HG03108 (cell line): ENCODE results near the gene KIF1A.

Experiments used
- ATAC-seq: cut with Tn5 transposase; IDR thresholded peaks from one replicate; pipeline ENCODE4 v1.9.1; 2021; ENCODE audit warnings: moderate library complexity; ENCODE audit not compliant: unreplicated experiment

Gene KIF1A

GRCh38 chr2:240723851-240724250 is 96.2 kb downstream of the KIF1A start:
- no peak for ATAC-seq

DNA sequence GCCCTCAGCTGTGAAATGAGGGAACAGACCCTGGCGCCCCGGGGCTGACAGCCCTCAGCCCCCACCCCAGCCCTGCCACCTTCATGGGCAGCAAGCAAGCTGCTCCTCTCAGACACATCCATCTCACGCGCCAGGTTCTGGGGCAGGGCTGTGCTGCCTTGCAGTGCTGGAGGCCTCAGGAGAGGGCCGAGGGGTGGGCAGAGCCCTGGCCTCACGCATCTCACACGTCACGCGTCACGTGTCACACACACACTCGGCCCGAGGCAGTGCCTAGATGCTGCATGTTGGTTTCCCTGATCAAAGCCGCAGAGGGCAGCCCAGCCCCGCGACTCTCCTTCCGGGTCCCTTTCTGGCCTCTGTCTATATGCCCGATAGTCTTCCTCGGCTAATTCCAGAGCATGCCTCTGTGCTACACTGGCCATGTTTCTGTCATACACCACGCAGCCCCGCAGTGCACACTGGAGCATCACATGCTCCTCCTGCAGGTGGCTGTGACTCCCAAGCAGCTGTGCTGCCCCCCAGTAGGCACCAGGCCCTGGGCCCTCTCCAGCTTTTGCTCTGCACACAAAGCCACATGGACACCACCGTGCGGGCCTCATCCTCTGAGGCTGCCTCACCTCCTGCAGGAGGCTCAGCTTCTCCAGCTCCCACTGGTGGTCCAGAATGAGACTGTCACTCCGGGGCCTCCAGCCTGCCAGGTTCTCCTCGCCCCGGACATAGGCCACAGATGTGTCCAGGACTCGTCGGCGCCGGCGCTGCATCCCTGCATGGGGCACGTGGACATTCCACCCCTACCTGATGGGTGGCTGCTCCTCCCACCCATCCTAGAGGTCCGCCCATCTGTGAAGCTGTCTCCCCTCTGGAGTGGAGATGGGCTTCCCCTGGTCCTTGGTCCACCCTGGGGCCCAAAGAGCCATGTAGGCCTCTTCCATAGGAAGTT is 97.0 kb downstream of the KIF1A start:
- ATAC-seq = no peak

DNA sequence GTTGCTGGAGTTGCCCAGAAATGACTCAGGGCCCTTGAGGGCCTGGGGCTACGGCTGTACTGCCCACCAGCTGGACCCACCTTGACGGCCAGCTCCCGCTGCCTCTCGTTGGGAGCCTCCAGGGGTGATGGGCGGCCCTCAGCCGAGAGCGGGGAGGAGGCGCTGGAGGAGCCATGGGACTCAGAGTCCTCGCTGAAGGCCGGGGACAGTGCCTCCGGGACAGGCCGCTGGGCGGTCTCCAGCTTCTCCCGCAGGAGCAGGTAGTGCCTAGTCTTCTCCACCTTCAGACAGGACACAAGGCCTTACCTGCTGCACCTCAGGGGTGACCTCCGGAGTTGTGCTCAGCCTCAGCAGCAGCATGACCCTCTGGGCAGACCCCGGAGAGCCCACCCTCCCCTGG is 97.6 kb downstream of the KIF1A start:
- ATAC-seq = no peak

DNA sequence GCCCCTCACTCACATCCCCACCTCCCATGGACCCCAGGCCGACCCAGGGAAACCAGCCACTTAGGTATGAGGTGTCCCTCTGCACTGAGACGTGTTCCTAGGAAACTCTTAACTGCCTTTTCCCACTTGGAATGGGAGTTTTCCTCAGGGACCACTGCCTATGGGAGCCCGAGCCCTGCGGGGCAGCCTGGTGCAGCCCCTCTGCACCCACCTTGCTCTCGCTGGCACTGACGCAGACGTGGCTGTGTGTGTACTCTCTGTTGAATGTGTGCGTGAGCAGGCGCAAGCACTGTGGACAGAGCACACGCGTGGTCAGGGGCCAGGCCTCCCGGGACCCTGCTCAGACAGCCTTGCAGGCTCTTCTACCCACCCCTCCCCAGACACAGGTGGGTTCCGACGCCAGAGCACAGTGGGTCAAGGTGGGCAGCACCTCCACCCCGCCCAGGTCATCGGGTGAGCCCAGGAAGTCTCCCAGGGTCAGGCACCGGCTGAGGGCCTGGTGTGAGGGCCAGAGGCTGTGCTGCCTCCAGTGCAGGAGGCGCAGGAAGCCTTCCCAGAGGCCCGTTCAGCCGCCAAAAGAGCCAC is 98.3 kb downstream of the KIF1A start:
- no peak for ATAC-seq

DNA sequence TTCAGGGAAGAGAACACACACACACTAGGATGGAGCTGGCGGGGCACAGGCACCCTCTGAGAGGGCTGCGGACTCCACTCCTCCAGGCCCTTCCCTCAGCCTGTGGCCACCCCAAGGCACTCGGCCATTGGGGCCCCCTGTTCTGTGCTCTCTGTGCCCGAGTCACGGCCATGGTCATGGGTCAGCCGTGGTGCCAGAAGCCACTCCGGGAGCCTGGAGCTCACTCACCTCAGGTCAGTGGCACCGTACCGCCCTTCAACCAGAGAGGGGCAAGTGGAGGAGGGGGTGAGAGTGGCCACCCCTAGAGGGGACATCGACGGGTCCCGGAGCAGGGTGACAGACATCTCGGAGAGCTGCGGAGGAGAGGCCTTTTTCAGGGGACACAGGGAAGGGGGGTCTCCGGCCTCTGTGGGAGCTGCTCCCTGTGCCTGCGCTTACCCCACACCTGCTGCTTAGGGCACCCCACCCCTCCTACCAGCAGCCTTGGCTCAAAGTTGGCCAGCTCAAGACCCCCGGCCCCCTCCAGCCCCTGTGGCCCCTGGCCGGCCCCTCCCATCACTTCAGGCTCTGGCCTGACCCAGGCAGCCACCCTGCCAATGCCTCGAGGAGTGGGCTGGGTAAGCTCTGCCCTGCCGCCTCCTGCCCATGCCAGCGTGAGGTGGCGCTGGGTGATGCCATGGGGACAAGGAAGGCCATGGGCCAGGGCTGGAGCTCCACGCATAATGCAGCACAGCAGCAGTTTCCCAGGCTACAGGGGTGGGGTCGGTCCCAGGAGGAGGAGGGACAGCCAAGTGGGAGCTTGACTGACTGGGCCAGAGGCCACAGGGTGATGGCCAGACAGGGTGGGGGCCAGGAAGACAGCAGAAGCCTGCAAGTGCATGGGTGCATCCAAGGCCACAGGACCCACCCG is 99.1 kb downstream of the KIF1A start:
- ATAC-seq = no peak

GRCh38 chr2:240719676-240720545 is 100.1 kb downstream of the KIF1A start:
- ATAC-seq = no peak

- no peak for ATAC-seq
Measured at GRCh38 chr2:240718896-240719490, 101.0 kb downstream of the KIF1A start.

GRCh38 chr2:240717681-240718581 is 102.1 kb downstream of the KIF1A start:
- ATAC-seq = no peak

DNA sequence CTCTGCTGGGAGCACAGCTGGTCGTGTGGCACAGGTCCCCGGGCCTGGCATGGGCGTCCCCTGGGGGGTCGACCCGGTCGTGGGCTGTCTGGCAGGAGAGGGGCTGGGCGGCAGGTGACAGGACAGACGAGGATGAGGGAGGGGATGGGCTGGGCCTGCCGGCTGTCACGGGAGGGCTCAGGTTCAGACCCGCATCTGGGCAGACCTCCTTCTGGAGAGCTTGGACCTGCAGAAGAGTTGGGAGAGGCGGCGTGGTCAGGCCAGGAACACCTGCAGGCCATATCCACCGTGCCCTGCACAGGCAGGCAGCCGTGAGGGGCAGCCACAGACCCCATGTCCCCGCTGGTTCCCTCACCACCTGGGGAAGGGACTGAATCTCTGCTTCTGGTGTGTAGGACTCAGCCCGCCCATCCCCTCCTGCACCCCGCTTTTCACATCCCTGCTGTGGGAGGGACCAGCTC is 102.8 kb downstream of the KIF1A start:
- ATAC-seq = no peak

DNA sequence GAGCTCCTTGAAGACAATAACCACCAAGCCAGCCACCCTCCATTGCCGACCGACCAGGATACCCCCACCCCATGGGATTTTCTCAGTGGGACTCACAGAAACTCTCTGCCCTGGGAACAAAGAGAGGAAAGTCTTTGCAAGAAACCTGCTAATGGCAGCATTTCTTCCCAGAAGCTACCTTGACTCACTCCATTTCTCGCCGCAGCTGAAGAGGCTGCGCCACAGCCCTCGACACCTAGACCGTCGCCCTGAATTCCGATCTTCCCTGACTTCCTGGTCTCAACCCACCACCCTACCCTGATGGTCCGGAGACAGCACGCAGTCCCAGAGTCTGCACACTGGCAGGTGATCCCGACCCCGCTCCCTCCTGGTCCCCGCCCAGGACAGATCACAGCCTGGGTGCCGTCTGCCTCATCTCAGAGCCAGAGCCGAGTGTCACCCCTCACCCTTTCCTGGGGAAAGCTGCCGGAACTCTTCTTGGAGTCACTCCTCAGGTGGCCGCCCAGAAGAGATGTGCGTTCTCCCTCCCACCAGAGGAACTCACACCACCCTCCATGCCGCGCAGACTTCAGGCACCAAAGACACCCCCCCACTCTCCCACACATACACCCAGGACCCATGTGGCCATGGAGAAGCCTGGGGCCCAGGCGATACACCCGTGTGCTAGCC is 103.8 kb downstream of the KIF1A start:
- ATAC-seq = no peak

GRCh38 chr2:240714747-240715725 is 105.0 kb downstream of the KIF1A start:
- ATAC-seq = no peak

- ATAC-seq = no peak
Measured at GRCh38 chr2:240713928-240714746, 105.9 kb downstream of the KIF1A start.

DNA sequence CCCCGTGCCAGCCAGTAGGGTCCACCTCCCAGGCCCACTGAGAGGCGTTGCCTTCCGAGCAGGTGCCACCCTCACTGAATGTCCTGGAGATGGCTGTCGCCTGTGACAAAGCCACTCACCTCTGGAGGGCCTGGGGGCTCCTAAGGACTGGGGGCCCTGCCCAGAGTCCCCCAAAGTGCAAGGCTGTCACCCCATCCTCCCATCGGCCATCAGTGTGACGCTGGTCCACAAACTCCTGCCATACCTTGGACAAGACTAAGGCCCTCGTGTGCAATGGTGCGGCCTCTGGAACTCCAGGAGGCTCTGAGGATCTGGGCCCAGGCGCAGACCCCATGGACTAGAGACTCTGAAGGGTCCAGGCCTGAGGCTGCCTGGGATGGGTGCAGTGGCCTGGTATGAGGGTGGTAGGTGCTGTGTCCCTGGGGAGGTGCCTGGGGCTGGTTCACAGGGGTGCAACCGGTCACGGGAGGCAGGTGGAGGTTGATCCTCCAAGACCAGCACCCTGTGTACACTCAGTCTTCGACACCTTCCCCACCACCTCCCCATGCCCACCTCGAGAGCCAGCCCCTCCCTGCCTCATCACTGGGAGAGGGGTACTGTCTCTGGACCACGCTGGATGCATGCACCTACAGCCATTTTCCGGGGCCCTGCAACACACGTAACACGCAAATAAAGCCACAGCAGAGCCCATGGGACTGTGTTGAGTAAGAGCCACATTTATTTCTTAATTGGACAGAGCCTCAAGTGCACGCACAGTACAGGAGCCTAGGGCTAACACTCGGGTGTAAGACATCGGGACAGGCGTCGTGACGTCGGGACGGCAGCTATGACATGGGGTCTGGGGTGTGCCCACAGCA is 106.7 kb downstream of the KIF1A start:
- no peak for ATAC-seq

- no peak for ATAC-seq
Measured at GRCh38 chr2:240712121-240712520, 107.9 kb downstream of the KIF1A start.

DNA sequence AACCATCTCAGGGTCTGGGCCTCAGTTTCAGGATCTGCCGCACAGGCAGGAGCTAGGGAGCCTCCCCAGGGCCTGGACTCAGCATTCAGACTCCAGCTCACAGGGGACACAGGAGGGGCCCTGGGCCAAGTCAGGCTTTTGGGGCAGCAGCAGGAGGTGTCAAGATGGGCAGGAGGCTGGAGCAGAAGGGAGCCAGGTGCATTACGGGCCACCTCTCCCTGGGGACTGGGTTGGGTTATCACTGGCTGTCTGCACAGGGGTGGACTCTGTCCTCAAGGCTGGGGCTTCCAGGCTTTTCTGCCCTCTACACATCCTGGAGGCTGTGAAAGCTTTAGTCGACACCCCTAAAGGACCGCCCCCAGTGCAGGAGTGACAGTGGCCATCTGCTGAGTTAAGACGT is 108.3 kb downstream of the KIF1A start:
- no peak for ATAC-seq
